IPS-11a (cell line): Measurements from ENCODE around the gene TMEM87B.

Experiments used
- H3K4me3 ChIP-seq: one replicate; pipeline ENCODE4 v1.5.1; 2013; ENCODE audit warnings: low read depth, low read length, control low read depth

The TMEM87B gene

DNA sequence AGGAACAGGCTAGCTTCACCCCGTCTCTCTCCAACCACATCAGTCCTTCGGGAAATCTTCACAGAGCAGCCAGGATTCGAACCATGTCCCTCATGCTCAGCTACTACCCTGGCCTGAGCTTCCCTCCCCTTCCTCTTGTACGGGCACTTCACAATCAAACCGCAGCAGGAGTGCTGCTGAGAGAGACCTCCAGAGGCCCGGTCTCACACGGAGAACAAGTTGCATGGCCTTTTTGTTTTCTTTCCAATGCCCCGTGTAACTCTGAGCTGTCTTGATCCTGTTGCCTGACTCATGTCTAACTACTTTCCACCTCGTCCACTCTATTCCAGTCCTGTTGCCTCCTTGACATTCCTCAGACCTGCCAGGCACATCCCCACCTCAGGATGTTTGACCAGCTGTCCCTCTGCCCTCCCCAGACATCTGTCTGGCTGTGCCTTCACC is 108.5 kb downstream of the TMEM87B start:
- no peak overlapping the region for H3K4me3 ChIP-seq

DNA sequence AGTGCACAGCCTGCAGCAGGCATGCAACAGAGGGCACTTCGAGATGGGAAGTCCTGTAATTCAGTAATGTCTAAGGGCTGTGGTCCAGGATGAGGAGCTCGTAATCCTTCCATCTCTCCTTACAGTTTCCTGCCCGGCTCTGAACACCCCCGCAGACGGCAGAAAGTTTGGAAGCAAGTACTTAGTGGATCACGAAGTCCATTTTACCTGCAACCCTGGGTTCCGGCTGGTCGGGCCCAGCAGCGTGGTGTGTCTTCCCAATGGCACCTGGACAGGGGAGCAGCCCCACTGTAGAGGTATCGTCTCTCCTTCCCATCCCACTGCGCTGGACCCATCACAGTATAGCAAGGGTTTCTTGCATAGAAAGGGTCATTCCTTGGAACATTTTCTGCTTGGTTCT is 109.8 kb downstream of the TMEM87B start:
- H3K4me3 ChIP-seq: no peak overlapping the region

DNA sequence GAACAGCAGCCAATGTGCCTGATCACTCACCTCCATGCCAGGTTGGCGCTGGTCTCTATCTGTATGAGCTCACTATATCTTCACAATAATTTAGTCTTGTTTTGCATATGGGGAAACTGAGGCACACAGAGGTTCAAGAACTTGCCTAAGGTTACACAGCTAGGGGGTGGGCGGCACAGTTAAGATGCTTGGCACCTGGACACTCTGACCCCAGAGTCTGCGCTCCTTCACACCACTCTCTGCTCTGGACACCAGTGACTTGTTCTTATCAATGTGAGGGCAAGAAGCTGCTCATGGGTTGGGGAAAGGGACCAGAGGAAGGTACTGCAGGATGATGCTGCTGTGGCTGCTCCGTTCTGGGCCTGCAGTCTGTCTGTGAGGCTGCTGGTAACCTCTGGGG is 110.2 kb downstream of the TMEM87B start:
- no peak overlapping the region for H3K4me3 ChIP-seq

DNA sequence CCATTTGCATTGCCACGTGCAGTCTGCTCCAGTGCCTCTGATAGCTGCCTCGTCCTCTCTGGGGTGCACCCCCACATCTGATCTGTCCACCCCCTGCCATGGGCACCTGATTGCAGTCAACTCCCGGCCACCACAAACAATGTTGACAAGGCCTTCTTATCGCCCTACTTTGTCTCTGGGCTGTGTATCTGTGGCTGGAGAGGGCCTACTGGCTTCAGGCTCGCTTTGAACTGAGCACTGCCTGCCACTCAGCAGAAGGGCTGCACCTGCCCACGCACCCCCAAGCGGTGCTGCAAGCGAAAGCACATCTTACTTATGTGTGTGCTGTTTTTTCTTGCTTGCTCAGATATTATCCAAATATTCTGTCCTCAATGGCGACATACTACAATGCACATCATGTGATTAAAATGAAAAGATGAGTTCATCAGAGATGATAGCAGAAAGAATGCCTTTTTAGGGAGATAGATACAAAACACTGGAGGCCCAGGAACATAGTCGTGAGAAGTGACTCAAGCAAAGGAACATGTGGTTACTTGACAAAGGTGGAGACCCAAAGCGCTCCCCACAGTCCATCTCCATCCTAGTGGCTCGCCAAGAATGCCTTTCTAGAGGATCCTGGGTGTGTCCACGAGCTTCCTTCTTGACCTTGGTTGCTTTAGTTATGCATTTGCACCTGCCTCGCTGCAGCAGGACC is 111.9 kb downstream of the TMEM87B start:
- no peak overlapping the region for H3K4me3 ChIP-seq

DNA sequence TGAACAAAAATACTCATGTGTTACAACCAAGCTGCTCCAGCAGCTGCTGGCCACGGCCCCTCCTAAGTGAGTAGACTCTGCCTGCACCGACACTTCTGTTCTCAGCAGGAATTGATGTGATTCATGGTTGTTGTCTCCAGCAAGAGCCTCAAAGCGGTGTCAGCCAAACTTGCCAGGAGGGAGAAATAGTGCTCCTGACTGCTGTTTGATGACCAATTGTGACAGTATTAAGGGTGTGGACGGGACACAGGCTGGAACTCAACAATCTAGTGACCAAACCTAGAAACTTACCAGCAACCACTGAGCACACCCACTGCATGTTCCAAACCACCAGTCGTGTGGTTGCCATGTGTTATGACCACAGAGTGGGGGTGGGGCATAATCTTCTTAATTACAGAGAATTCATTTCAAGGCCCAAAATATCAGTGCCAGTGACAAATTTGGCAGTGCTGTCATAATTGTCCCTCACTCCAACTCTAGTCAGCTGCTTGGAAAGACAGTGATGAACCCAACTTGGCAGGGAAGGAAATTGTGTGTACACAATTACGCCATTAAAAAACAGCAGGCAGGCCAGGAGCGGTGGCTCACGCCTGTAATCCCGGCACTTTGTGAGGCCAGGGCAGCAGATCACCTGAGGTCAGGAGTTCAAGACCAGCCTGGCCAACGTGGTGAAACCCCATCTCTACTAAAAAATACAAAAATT is 113.5 kb downstream of the TMEM87B start:
- no peak overlapping the region for H3K4me3 ChIP-seq
